Testis (tissue), 3 donors: ENCODE data around the gene EMCN. TPM values are rescaled to one million over a fixed set of nuclear protein-coding genes. Genes with fewer than 3 reads are reported as not detected.
"Not testable (repeated sequence)": the region's sequence is repeated elsewhere in the genome, so short reads cannot be mapped to it uniquely, and the experiment has no call there.

Experiments
- DNase-seq: peaks from one replicate; pipeline ENCODE4 v3.0.0-alpha.2; 2019
- H3K27ac ChIP-seq, 2 donors: fragments of 200-600 bp; sonication (generic); one replicate each; pipeline ENCODE4 v1.5.1; 2019
- H3K27me3 ChIP-seq: fragments of 200-600 bp; sonication (generic); one replicate; pipeline ENCODE4 v1.5.1; 2019
- H3K36me3 ChIP-seq: fragments of 200-600 bp; sonication (generic); one replicate; pipeline ENCODE4 v1.5.1; 2017; ENCODE audit warnings: low read depth; ENCODE audit errors: missing control alignments
- H3K4me1 ChIP-seq: fragments of 200-600 bp; sonication (generic); one replicate; pipeline ENCODE4 v1.5.1; 2019
- H3K4me3 ChIP-seq, 2 donors: fragments of 200-600 bp; sonication (generic); one replicate each; pipeline ENCODE4 v1.5.1; 2017 to 2019
- H3K9me3 ChIP-seq: fragments of 200-600 bp; sonication (generic); one replicate; pipeline ENCODE4 v1.5.1; 2017
- POLR2A ChIP-seq: fragments of 450-650 bp; IDR thresholded peaks from one replicate; pipeline ENCODE4 v1.6.1; 2017; ENCODE audit warnings: antibody characterized with exemption, mild to moderate bottlenecking, moderate library complexity
- WGBS, 2 donors: methylation state at CpG; one replicate each; pipeline ENCODE4 v1.1.5; 2018; 5-methylcytosine and 5-hydroxymethylcytosine counted together
- intact Hi-C: fragments of 100-400 bp; cut with DNase I; formaldehyde crosslinking; loops from one replicate; pipeline ENCODE4 v1.15.1; 2023; ENCODE audit warnings: low total_unique reads
- polyA plus RNA-seq: library from polyadenylated mRNA; stranded (reverse); fragments of 350-450 nt; fragmentation: Illumina TruSeq; extraction: RNeasy Lipid Tissue Mini Kit (QIAGEN cat#74804); gene quantifications from one replicate; pipeline ENCODE4 v1.2.3, GENCODE V29; 2014; ENCODE audit warnings: low read depth, low replicate concordance; ENCODE audit not compliant: insufficient read depth
- total RNA-seq, 2 donors: library from RNA; depleted of rRNA; stranded (reverse); fragments of >200 nt; gene quantifications; one replicate each; pipeline ENCODE4 v1.2.3, GENCODE V29; 2016
- TF ChIP-seq, protein P1 (sequence below), 3 experiments: fragments of 450-650 bp in 2 of 3; fragments of 200-600 bp in 1 of 3; sonication (generic) in 1 of 3; IDR thresholded peaks; one replicate each; pipeline ENCODE4 v1.5.1; 2016 to 2019; ENCODE audit warnings: antibody characterized with exemption in 3 of 3, mild to moderate bottlenecking in 2 of 3, moderate library complexity in 1 of 3

EMCN gene
- total and polyA plus RNA-seq, 3 donors from 2014 or later: 5.6 to 7.4 (median 5.8) TPM

DNA sequence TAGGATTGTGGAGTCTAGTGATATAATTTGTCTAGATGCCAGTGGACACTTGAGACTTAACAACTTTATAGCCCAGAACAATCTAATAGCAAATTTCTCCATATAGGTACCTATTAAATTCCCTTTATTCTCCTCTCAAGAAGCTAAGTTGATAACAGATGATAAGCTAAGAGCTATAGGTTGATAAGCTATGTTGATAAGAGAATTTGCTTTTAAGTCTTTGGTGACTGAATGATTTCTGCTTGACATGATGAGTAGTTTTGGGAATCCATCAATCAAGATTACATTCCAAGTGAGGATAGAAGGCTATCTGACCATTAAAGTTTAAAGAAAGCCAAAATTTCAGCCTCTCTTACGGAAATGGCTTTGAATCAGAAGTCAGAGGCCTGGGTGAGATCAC lies 131.6 kb downstream of the EMCN start:
- Histone ChIP-seq H3K36me3 (no peaks in the 10 kb centered on the region), H3K27ac (no peak overlapping the region), H3K9me3 (no peaks in the 10 kb centered on the region), H3K4me3 (no peak overlapping the region), H3K4me1 (no peaks in the 10 kb centered on the region), H3K27me3 (no peaks in the 10 kb centered on the region)
- DNase-seq: no peak
- intact Hi-C loops: no loop called here
- WGBS, 2 donors: 84 to 95% methylated on average over 1 of the region's 1 CpG
- TF ChIP-seq, protein P1, sequence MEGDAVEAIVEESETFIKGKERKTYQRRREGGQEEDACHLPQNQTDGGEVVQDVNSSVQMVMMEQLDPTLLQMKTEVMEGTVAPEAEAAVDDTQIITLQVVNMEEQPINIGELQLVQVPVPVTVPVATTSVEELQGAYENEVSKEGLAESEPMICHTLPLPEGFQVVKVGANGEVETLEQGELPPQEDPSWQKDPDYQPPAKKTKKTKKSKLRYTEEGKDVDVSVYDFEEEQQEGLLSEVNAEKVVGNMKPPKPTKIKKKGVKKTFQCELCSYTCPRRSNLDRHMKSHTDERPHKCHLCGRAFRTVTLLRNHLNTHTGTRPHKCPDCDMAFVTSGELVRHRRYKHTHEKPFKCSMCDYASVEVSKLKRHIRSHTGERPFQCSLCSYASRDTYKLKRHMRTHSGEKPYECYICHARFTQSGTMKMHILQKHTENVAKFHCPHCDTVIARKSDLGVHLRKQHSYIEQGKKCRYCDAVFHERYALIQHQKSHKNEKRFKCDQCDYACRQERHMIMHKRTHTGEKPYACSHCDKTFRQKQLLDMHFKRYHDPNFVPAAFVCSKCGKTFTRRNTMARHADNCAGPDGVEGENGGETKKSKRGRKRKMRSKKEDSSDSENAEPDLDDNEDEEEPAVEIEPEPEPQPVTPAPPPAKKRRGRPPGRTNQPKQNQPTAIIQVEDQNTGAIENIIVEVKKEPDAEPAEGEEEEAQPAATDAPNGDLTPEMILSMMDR (IDR thresholded peaks at IDR 0.05): no peak
- TF ChIP-seq POLR2A: no peak

DNA sequence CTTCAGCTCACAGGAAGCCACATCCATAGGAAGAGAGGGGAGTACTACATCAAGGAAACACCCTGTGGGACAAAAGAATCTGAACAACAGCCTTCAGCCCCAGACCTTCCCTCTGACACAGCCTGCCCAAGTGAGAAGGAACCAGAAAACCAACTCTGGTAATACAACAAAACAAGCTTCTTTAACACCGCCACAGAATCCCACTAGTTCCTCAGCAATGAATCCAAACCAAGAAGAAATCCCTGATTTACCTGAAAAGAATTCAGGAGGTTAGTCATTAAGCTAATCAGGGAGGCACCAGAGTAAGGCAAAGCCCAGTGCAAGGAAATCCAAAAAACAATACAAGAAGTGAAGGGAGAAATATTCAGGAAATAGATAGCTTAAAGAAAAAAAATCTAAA lies 137.4 kb downstream of the EMCN start:
- H3K27ac ChIP-seq, H3K9me3 ChIP-seq: not testable (repeated sequence)
- 94 to 100% methylated on average over 1 of the region's 1 CpG for WGBS, 2 donors

DNA sequence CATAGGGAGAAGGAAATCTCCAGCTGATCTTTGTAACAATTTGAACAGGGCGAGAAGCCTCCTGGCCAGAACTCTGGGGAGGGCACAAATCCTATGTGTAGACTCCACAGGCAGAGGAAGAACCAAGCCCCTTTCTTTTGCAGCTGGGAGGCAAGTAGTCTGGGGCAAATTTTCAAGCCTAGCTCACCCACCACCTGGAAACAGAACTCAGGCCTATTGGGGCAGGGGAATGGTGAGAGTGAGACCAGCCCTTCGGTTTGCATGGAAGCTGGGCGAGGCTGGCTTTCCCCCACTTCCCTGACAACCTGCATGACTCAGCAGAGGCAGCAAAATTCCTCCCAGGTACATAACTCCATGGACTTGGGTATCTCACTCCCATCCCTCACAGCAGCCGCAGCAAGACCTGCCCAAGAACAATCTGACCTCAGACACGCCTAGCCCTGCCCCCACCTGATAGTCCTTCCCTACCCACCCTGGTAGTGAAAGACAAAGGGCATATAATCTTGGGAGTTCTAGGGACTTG lies 138.2 kb downstream of the EMCN start:
- no peak for DNase-seq
- Histone ChIP-seq H3K4me3 (no peak overlapping the region), H3K36me3 (no peaks in the 10 kb centered on the region), H3K27me3 (no peaks in the 10 kb centered on the region), H3K9me3 (no peaks in the 10 kb centered on the region), H3K4me1 (no peaks in the 10 kb centered on the region), H3K27ac (no peak overlapping the region)
- intact Hi-C loops: no loop called here
- TF ChIP-seq, protein P1 (IDR thresholded peaks at IDR 0.05): no peak
- no peak for TF ChIP-seq POLR2A
- WGBS, 2 donors: 92 to 94% methylated on average over 5 of the region's 5 CpGs

More for the DNA sequence above, 137.4 kb downstream of the EMCN start:
- intact Hi-C loops, DNase-seq, H3K27me3 ChIP-seq, H3K36me3 ChIP-seq, H3K4me1 ChIP-seq, H3K4me3 ChIP-seq: not testable (repeated sequence)

DNA sequence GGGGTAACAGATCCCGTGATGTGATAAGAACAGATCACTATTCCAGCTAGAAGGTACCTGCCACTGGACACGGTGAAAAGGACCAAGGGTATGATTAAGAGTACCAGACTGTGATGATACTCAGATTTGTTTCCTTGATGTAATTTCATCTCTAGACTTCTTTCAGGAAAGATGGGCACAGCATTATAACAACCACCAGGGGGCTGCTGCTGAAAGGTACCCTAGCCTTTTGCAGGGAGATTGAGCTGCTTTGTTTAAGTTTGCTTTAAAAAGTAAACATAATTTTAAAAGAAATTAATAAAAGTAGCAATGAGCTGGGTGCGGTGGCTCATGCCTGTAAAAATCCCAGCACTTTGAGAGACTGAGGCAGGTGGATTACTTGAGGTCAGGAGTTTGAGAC lies 145.4 kb downstream of the EMCN start:
- no peak overlapping the region for H3K4me3 ChIP-seq
- TF ChIP-seq, protein P1 (IDR thresholded peaks at IDR 0.05): peak in 1 of 3 experiments; percentile 42
- TF ChIP-seq POLR2A: no peak
- WGBS, 2 donors: 95% methylated on average over 3 of the region's 3 CpGs
- H3K27me3 ChIP-seq: no peaks in the 10 kb centered on the region
- no peaks in the 10 kb centered on the region for H3K9me3 ChIP-seq
- no peak overlapping the region for H3K27ac ChIP-seq
- H3K4me1 ChIP-seq: no peaks in the 10 kb centered on the region
- intact Hi-C loops: no loop called here
- no peak for DNase-seq
- no peaks in the 10 kb centered on the region for H3K36me3 ChIP-seq

DNA sequence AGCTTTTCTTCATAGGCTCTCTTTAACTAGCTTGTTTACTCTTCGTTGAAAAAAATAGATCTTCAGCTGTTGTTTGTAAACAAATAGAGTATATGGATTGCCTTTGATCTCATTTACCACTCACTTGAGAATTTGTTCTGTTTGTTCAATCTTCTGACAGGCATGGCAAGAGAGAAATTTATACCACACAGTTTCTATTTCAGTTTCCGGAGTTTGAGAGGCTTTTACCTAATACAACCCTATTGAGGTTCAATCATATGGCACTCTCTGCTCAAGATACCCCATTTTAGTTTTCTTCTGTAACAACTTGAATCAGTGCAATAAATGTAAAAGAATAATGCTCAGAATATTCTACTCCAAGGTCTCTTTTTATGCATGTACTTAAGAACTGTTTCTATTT lies 148.0 kb downstream of the EMCN start:
- intact Hi-C loops: no loop called here
- DNase-seq: no peak

More for the DNA sequence above, 148.0 kb downstream of the EMCN start:
- Histone ChIP-seq H3K36me3 (no peaks in the 10 kb centered on the region), H3K27me3 (no peaks in the 10 kb centered on the region), H3K4me1 (no peaks in the 10 kb centered on the region), H3K4me3 (no peak overlapping the region), H3K9me3 (no peaks in the 10 kb centered on the region), H3K27ac (no peak overlapping the region)
- WGBS, 2 donors: 89 to 92% methylated on average over 2 of the region's 2 CpGs
- TF ChIP-seq, protein P1 (IDR thresholded peaks at IDR 0.05): no peak
- no peak for TF ChIP-seq POLR2A
